Measurements from ENCODE around the gene RAP1GAP.

RAP1GAP gene

GRCh38 chr1:21607549-21608529, 61.3 kb downstream of the RAP1GAP start:
- peak; percentile 74 for DNase-seq

- DNase-seq, result no peak
Observed at GRCh38 chr1:21605964-21606705, 63.0 kb downstream of the RAP1GAP start.

GRCh38 chr1:21605012-21605715, 64.0 kb downstream of the RAP1GAP start:
- no peak for DNase-seq

GRCh38 chr1:21604208-21604957, 64.8 kb downstream of the RAP1GAP start:
- DNase-seq, result no peak

GRCh38 chr1:21603177-21604138, 65.7 kb downstream of the RAP1GAP start:
- DNase-seq, result no peak

GRCh38 chr1:21601278-21602048, 67.7 kb downstream of the RAP1GAP start:
- DNase-seq, result no peak

GRCh38 chr1:21599402-21599801, 69.8 kb downstream of the RAP1GAP start:
- DNase-seq, result no peak

GRCh38 chr1:21598904-21599303, 70.3 kb downstream of the RAP1GAP start:
- DNase-seq, result no peak

GRCh38 chr1:21598417-21598816, 70.7 kb downstream of the RAP1GAP start:
- no peak for DNase-seq

- DNase-seq, result no peak
Observed at GRCh38 chr1:21597753-21598152, 71.4 kb downstream of the RAP1GAP start.

- DNase-seq, result no peak
Observed at GRCh38 chr1:21596628-21597027, 72.5 kb downstream of the RAP1GAP start.

- no peak for DNase-seq
Observed at GRCh38 chr1:21596174-21596573, 73.0 kb downstream of the RAP1GAP start.

GRCh38 chr1:21594935-21595897, 73.9 kb downstream of the RAP1GAP start:
- DNase-seq, result peak; percentile 79

- no peak for DNase-seq
Observed at GRCh38 chr1:21594501-21594900, 74.7 kb downstream of the RAP1GAP start.

GRCh38 chr1:21593231-21593630, 75.9 kb downstream of the RAP1GAP start:
- no peak for DNase-seq

- no peak for DNase-seq
Observed at GRCh38 chr1:21592086-21592865, 76.9 kb downstream of the RAP1GAP start.

GRCh38 chr1:21590934-21591333, 78.2 kb downstream of the RAP1GAP start:
- no peak for DNase-seq

- no peak for DNase-seq
Observed at GRCh38 chr1:21590126-21590880, 78.9 kb downstream of the RAP1GAP start.

All from activated effector memory CD4-positive, alpha-beta T cell treated with anti-CD3 and anti-CD28 coated beads, Interleukin-2, amount 50 U/mL, for 16 hours (primary cell).